ENCODE measurements around the gene GTPBP10.

DNA sequence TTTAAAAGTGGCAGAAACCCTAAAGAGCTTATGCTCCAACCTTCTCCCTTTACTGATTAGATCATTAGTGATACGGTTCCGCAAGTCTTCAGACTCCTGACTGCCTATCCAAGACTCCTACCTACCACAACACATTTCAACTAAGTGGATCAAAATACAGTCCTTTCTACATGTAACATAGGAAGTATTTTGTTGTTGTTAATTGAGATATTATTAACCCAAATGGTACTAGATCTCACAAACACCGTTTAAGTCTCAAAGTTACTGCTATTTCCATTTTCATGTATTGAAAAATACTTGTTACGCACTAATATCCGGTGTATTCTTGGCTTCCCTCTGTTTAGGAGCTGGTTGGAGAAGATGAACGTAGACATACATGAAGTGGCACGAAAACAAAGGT is 26.5 kb upstream of the GTPBP10 start:
- TF ChIP-seq EZH2 (IDR thresholded peaks at IDR 0.05): no peak
- TF ChIP-seq POLR2AphosphoS5 (IDR thresholded peaks at IDR 0.05; ENCODE audit: borderline replicate concordance, low read depth, low read length): no peak

All from SK-N-MC (cell line).